Neural progenitor cell (in vitro differentiated cells): ENCODE results near the gene RNGTT. TPM values are rescaled to one million over a fixed set of nuclear protein-coding genes. Genes with fewer than 3 reads are reported as not detected.

Source experiments
- DNase-seq: peaks from one replicate; pipeline ENCODE4 v3.0.0-alpha.2; 2016; ENCODE audit warnings: low spot score
- H2AFZ ChIP-seq: fragments of 200-600 bp; sonication (generic); replicated peaks from 2 replicates; pipeline ENCODE4 v1.6.1; 2016; ENCODE audit warnings: antibody characterized with exemption
- H3F3A ChIP-seq: fragments of 200-600 bp; sonication (generic); 2 replicates; pipeline ENCODE4 v1.6.1; 2016; ENCODE audit warnings: antibody characterized with exemption, low read depth
- H3K27ac ChIP-seq: fragments of 200-600 bp; sonication (generic); 2 replicates; pipeline ENCODE4 v1.5.1; 2016; ENCODE audit warnings: mild to moderate bottlenecking
- H3K27me3 ChIP-seq: fragments of 200-600 bp; sonication (generic); 2 replicates; pipeline ENCODE4 v1.6.1; 2016; ENCODE audit warnings: mild to moderate bottlenecking, moderate library complexity
- H3K36me3 ChIP-seq: fragments of 200-600 bp; sonication (generic); 2 replicates; pipeline ENCODE4 v1.5.1; 2016
- H3K4me1 ChIP-seq: fragments of 200-600 bp; sonication (generic); 2 replicates; pipeline ENCODE4 v1.6.1; 2016; ENCODE audit warnings: mixed run types
- H3K4me2 ChIP-seq: fragments of 200-600 bp; sonication (generic); 2 replicates; pipeline ENCODE4 v1.6.1; 2016
- H3K4me3 ChIP-seq: fragments of 200-600 bp; sonication (generic); 2 replicates; pipeline ENCODE4 v1.5.1; 2016
- H3K79me2 ChIP-seq: fragments of 200-600 bp; sonication (generic); 2 replicates; pipeline ENCODE4 v1.6.1; 2016; ENCODE audit warnings: low read depth
- H3K9ac ChIP-seq: fragments of 200-600 bp; sonication (generic); 2 replicates; pipeline ENCODE4 v1.6.1; 2016
- H3K9me3 ChIP-seq: fragments of 200-600 bp; sonication (generic); 2 replicates; pipeline ENCODE4 v1.5.1; 2016; ENCODE audit warnings: low read depth
- H4K20me1 ChIP-seq: fragments of 200-600 bp; sonication (generic); 2 replicates; pipeline ENCODE4 v1.6.1; 2016; ENCODE audit warnings: low read depth
- H3K27ac Mint-ChIP-seq: 3 replicates; pipeline ENCODE4 v1.8.0; 2021; ENCODE audit warnings: mixed read lengths
- H3K27me3 Mint-ChIP-seq: 2 replicates; pipeline ENCODE4 v1.8.0; 2022; ENCODE audit warnings: low read depth, mild to moderate bottlenecking, inconsistent platforms, moderate library complexity, mixed read lengths; ENCODE audit not compliant: insufficient read depth
- H3K36me3 Mint-ChIP-seq: 3 replicates; pipeline ENCODE4 v1.8.0; 2021; ENCODE audit warnings: mixed read lengths
- H3K4me1 Mint-ChIP-seq: 3 replicates; pipeline ENCODE4 v1.8.0; 2021; ENCODE audit warnings: mixed read lengths
- H3K4me3 Mint-ChIP-seq: 3 replicates; pipeline ENCODE4 v1.8.0; 2021; ENCODE audit warnings: mild to moderate bottlenecking, moderate library complexity, mixed read lengths
- H3K9me3 Mint-ChIP-seq: 3 replicates; pipeline ENCODE4 v1.8.0; 2020; ENCODE audit warnings: mixed read lengths
- CTCF ChIP-seq: fragments of 200-600 bp; sonication (generic); IDR thresholded peaks from 2 replicates; pipeline ENCODE4 v1.5.1; 2017; ENCODE audit warnings: antibody characterized with exemption, mild to moderate bottlenecking
- EZH2 ChIP-seq: fragments of 200-600 bp; sonication (generic); IDR thresholded peaks from 2 replicates; pipeline ENCODE4 v1.6.1; 2017; ENCODE audit warnings: antibody characterized with exemption, mild to moderate bottlenecking, moderate library complexity
- EZH2phosphoT487 ChIP-seq: fragments of 200-600 bp; sonication (generic); IDR thresholded peaks from 2 replicates; pipeline ENCODE4 v1.6.1; 2017; ENCODE audit warnings: antibody characterized with exemption
- total RNA-seq: library from RNA; depleted of rRNA; stranded (reverse); fragments of >200 nt; gene quantifications from 2 replicates; pipeline ENCODE4 v1.2.3, GENCODE V29; 2015; ENCODE audit warnings: low replicate concordance

The RNGTT gene
- total RNA-seq, 1 donor from 2014 or later: 71.7 TPM

GRCh38 chr6:88992741-88993552 is 29.5 kb upstream of the RNGTT start:
- H3K4me2 ChIP-seq: no peak overlapping the region
- H3K79me2 ChIP-seq: no peaks in the 10 kb centered on the region
- no peaks in the 10 kb centered on the region for H3K9me3 ChIP-seq
- H3K4me3 ChIP-seq: no peak overlapping the region
- DNase-seq: no peak
- H2AFZ ChIP-seq: peak overlapping the region; percentile 81
- Mint-ChIP-seq H3K4me3 (no peak overlapping the region), H3K9me3 (no peaks in the 10 kb centered on the region), H3K27me3 (no peaks in the 10 kb centered on the region), H3K36me3 (no peaks in the 10 kb centered on the region), H3K4me1 (no peaks in the 10 kb centered on the region), H3K27ac (no peak overlapping the region)
- no peak overlapping the region for H3K9ac ChIP-seq
- peaks cover 5% of the 10 kb centered on the region for H3K4me1 ChIP-seq
- no peak overlapping the region for H3K27ac ChIP-seq
- no peaks in the 10 kb centered on the region for H3K36me3 ChIP-seq
- H3F3A ChIP-seq: no peaks in the 10 kb centered on the region
- H3K27me3 ChIP-seq: no peaks in the 10 kb centered on the region
- H4K20me1 ChIP-seq: no peaks in the 10 kb centered on the region
- TF ChIP-seq CTCF (no peak), EZH2phosphoT487 (no peak), EZH2 (no peak)

DNA sequence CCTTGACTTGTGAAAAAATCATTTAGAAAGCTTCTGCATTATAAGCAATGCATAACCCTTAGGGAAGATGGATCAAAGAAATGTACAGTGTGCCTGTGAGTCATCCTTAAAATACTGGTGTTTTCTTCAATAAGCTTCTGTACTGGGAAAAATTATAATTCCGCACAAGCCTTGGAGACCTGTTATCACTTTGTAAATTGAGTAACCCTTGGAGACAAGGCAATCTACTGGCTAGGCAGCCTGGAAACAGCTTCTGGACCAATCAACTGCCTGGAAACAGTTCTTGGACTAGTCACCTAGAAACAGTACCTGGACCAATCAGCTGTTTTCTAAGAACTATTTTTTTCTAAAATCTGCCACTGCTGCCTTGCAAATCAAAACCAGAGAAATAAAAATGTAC is 25.8 kb upstream of the RNGTT start:
- Mint-ChIP-seq H3K4me3 (no peak overlapping the region), H3K27me3 (no peaks in the 10 kb centered on the region), H3K27ac (no peak overlapping the region), H3K4me1 (no peaks in the 10 kb centered on the region), H3K9me3 (no peaks in the 10 kb centered on the region), H3K36me3 (no peaks in the 10 kb centered on the region)
- no peaks in the 10 kb centered on the region for H4K20me1 ChIP-seq
- H3K4me3 ChIP-seq: no peak overlapping the region
- DNase-seq: no peak
- no peak for TF ChIP-seq EZH2
- no peak for TF ChIP-seq EZH2phosphoT487
- no peak for TF ChIP-seq CTCF
- H3K36me3 ChIP-seq: no peaks in the 10 kb centered on the region
- peaks cover 5% of the 10 kb centered on the region for H3K4me1 ChIP-seq
- H2AFZ ChIP-seq: no peak overlapping the region
- no peak overlapping the region for H3K27ac ChIP-seq
- H3K4me2 ChIP-seq: no peak overlapping the region
- H3K9me3 ChIP-seq: no peaks in the 10 kb centered on the region
- H3K27me3 ChIP-seq: no peaks in the 10 kb centered on the region
- H3F3A ChIP-seq: no peaks in the 10 kb centered on the region
- H3K79me2 ChIP-seq: no peaks in the 10 kb centered on the region
- no peak overlapping the region for H3K9ac ChIP-seq

GRCh38 chr6:88987922-88988321 is 24.5 kb upstream of the RNGTT start:
- Histone ChIP-seq H3K27ac (no peak overlapping the region), H3K9ac (no peak overlapping the region), H2AFZ (no peak overlapping the region), H3K27me3 (no peaks in the 10 kb centered on the region), H3K4me3 (no peak overlapping the region), H3K9me3 (no peaks in the 10 kb centered on the region), H3K4me1 (no peaks in the 10 kb centered on the region), H3K79me2 (no peaks in the 10 kb centered on the region), H3K4me2 (no peak overlapping the region), H4K20me1 (no peaks in the 10 kb centered on the region), H3F3A (no peaks in the 10 kb centered on the region), H3K36me3 (no peaks in the 10 kb centered on the region)
- DNase-seq: no peak
- Mint-ChIP-seq H3K27me3 (no peaks in the 10 kb centered on the region), H3K9me3 (no peaks in the 10 kb centered on the region), H3K27ac (no peak overlapping the region), H3K4me3 (no peak overlapping the region), H3K36me3 (no peaks in the 10 kb centered on the region), H3K4me1 (no peaks in the 10 kb centered on the region)
- TF ChIP-seq EZH2: no peak
- TF ChIP-seq EZH2phosphoT487: no peak
- TF ChIP-seq CTCF: no peak
